Measurements from ENCODE around the gene NUMA1. TPM values are rescaled to one million over a fixed set of nuclear protein-coding genes. Genes with fewer than 3 reads are reported as not detected.
A peak's percentile ranks its signal among the peaks of the same experiment; 100 is the strongest.

NUMA1 gene
- total and polyA plus RNA-seq, 4 donors, result 19.5 to 93.2 (median 42.1) TPM

DNA sequence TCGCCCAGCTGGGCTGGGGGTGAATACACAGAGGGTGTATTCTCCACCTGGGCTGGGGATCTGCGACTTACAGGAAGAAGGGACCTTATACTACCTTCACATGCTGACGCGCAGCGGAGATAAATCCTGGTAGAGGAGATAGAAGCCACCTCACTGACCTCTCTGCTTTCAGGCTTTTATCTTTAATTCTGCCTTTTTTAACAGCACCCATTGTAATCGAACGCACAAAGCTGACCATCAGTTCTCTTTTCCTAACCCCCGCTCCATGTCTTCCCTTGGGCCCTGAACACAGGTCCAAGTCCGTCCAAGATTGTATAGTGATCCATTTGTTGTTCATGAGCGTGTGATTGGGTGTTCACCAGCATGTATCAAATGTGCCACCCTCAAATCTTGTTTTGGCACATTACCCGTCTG is 23.4 kb upstream of the NUMA1 start:
- WGBS, result 81% methylated on average over 11 of the region's 11 CpGs
- peaks cover 2 to 5% (median 2%) of the 10 kb centered on the region in 4 donors for H3K36me3 ChIP-seq (ENCODE audit: control insufficient read depth in 4 of 4, insufficient read depth in 3 of 4, low read depth in 1 of 4, low read length in 3 of 4)
- H3K4me1 ChIP-seq (ENCODE audit: control insufficient read depth in 4 of 4, insufficient read depth in 4 of 4, low read length in 3 of 4), result peaks cover 5 to 36% (median 29%) of the 10 kb centered on the region in 4 donors
- DNase-seq (ENCODE audit: low spot score), result no peak
- TF ChIP-seq ATF3 (IDR thresholded peaks at IDR 0.05) (no peak), TAF1 (conservative IDR thresholded peaks at IDR 0.05) (no peak), HNF4G (IDR thresholded peaks at IDR 0.05) (no peak), JUND (IDR thresholded peaks at IDR 0.05) (no peak), FOXA2 (IDR thresholded peaks at IDR 0.05) (no peak), SP1 (IDR thresholded peaks at IDR 0.05) (no peak), NR2F2 (IDR thresholded peaks at IDR 0.05) (no peak), RAD21 (IDR thresholded peaks at IDR 0.05) (no peak), CTCF (IDR thresholded peaks at IDR 0.05; ENCODE audit: low read depth, low read length, missing input control) (no peak), RXRA (IDR thresholded peaks at IDR 0.05) (no peak), EGR1 (IDR thresholded peaks at IDR 0.05; ENCODE audit: low read depth in 2 of 2) (no peak), FOXA1 (IDR thresholded peaks at IDR 0.05) (no peak), GABPA (IDR thresholded peaks at IDR 0.05 in 1 of 2, conservative IDR thresholded peaks at IDR 0.05 in 1 of 2) (no peak), HNF4A (conservative IDR thresholded peaks at IDR 0.05) (no peak)
- TF ChIP-seq, protein P1, sequence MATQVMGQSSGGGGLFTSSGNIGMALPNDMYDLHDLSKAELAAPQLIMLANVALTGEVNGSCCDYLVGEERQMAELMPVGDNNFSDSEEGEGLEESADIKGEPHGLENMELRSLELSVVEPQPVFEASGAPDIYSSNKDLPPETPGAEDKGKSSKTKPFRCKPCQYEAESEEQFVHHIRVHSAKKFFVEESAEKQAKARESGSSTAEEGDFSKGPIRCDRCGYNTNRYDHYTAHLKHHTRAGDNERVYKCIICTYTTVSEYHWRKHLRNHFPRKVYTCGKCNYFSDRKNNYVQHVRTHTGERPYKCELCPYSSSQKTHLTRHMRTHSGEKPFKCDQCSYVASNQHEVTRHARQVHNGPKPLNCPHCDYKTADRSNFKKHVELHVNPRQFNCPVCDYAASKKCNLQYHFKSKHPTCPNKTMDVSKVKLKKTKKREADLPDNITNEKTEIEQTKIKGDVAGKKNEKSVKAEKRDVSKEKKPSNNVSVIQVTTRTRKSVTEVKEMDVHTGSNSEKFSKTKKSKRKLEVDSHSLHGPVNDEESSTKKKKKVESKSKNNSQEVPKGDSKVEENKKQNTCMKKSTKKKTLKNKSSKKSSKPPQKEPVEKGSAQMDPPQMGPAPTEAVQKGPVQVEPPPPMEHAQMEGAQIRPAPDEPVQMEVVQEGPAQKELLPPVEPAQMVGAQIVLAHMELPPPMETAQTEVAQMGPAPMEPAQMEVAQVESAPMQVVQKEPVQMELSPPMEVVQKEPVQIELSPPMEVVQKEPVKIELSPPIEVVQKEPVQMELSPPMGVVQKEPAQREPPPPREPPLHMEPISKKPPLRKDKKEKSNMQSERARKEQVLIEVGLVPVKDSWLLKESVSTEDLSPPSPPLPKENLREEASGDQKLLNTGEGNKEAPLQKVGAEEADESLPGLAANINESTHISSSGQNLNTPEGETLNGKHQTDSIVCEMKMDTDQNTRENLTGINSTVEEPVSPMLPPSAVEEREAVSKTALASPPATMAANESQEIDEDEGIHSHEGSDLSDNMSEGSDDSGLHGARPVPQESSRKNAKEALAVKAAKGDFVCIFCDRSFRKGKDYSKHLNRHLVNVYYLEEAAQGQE (IDR thresholded peaks at IDR 0.05), result no peak
- TF ChIP-seq, protein P2, sequence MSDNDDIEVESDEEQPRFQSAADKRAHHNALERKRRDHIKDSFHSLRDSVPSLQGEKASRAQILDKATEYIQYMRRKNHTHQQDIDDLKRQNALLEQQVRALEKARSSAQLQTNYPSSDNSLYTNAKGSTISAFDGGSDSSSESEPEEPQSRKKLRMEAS (IDR thresholded peaks at IDR 0.05), result no peak
- H3K9ac ChIP-seq (ENCODE audit: low read depth in 1 of 2, low read length in 2 of 2), result peak overlapping the region in 1 of 2 donors; percentile 17
- H3K27ac ChIP-seq (ENCODE audit: low read depth in 1 of 2, low read length in 2 of 2), result peak overlapping the region; percentile 63 to 70
- H3K9me3 ChIP-seq (ENCODE audit: control insufficient read depth in 4 of 4, low read length in 3 of 4), result no peaks in the 10 kb centered on the region
- H3K27me3 ChIP-seq (ENCODE audit: control insufficient read depth in 4 of 4, insufficient read depth in 4 of 4, low read length in 3 of 4), result no peaks in the 10 kb centered on the region
- peak overlapping the region; percentile 32 to 75 (median 50) for H3K4me3 ChIP-seq (ENCODE audit: low read depth in 1 of 3, low read length in 3 of 3)

DNA sequence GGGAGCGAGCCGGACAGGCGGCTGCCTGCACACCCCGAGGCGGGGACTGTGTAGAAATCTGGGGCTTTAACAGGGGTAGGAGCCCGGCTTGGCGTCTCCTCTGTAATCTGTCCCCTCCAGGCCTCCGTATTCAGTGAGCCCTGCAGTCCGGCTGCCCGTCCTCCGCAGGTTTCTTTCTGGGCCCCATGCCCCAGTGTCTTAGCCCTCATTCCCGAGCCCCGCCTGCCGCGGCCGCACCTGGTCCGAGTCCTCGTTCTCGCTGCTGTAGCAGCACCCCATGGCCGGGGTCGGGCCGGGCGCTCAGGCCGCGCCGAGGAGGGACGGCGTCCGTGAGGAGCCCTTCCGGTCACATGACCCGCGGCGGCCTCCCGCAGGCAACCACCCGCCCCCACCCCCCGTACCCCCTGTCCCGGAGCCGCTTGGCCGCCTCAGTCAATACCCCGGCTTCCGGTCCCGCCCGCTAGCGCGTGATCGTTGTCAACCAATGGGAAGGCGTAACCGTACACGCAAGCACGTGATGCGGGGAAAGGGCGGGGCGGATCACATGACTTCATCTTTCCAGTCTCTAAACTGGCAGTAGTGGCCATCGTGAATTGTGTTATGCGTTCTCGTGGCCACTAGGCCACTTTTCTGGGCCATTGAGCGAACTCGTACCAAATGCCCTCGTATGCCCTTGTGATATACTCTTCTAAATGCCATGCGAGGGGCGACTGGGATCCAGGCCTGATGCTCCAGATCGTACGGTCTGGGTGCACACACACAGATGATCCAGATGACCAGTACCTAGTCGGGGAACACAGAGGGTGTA is 22.8 kb upstream of the NUMA1 start, which contains the start of gene LAMTOR1:
Gene LAMTOR1, minus strand, starts transcription at position 352 of the 808 bp plus-strand sequence. Its CDS starts 73 bp downstream, at position 279.
- H3K4me1 ChIP-seq (ENCODE audit: control insufficient read depth in 4 of 4, insufficient read depth in 4 of 4, low read length in 3 of 4), result peaks cover 5 to 36% (median 29%) of the 10 kb centered on the region in 4 donors
- H3K27ac ChIP-seq (ENCODE audit: low read depth in 1 of 2, low read length in 2 of 2), result peak within 1 kb of the TSS; percentile 86 to 92
- 2% methylated on average over 64 of the region's 64 CpGs for WGBS
- H3K9me3 ChIP-seq (ENCODE audit: control insufficient read depth in 4 of 4, low read length in 3 of 4), result no peaks in the 10 kb centered on the region
- peaks cover 4 to 11% (median 8%) of the 10 kb centered on the region in 4 donors for H3K36me3 ChIP-seq (ENCODE audit: control insufficient read depth in 4 of 4, insufficient read depth in 3 of 4, low read depth in 1 of 4, low read length in 3 of 4)
- DNase-seq (ENCODE audit: low spot score), result peak; percentile 99
- no peaks in the 10 kb centered on the region for H3K27me3 ChIP-seq (ENCODE audit: control insufficient read depth in 4 of 4, insufficient read depth in 4 of 4, low read length in 3 of 4)
- peak within 1 kb of the TSS; percentile 70 to 98 (median 95) for H3K4me3 ChIP-seq (ENCODE audit: low read depth in 1 of 3, low read length in 3 of 3)
- H3K9ac ChIP-seq (ENCODE audit: low read depth in 1 of 2, low read length in 2 of 2), result peak within 1 kb of the TSS; percentile 76 to 97
- TF ChIP-seq HNF4G (IDR thresholded peaks at IDR 0.05) (no peak), YY1 (IDR thresholded peaks at IDR 0.05) (peak; percentile 74), FOXA2 (IDR thresholded peaks at IDR 0.05) (peak; percentile 35), RAD21 (IDR thresholded peaks at IDR 0.05) (no peak), RXRA (IDR thresholded peaks at IDR 0.05) (peak in 1 of 2 donors; percentile 59), ATF3 (IDR thresholded peaks at IDR 0.05) (no peak), GABPA (IDR thresholded peaks at IDR 0.05 in 1 of 2, conservative IDR thresholded peaks at IDR 0.05 in 1 of 2) (peak; percentile 14 to 89), CTCF (IDR thresholded peaks at IDR 0.05; ENCODE audit: low read depth, low read length, missing input control) (peak; percentile 40), SP1 (IDR thresholded peaks at IDR 0.05) (peak; percentile 61), EGR1 (IDR thresholded peaks at IDR 0.05; ENCODE audit: low read depth in 2 of 2) (peak in 1 of 2 donors; percentile 15), FOXA1 (IDR thresholded peaks at IDR 0.05) (peak; percentile 44)
- TF ChIP-seq, protein P2 (IDR thresholded peaks at IDR 0.05), result peak; percentile 58
- TF ChIP-seq, protein P3, sequence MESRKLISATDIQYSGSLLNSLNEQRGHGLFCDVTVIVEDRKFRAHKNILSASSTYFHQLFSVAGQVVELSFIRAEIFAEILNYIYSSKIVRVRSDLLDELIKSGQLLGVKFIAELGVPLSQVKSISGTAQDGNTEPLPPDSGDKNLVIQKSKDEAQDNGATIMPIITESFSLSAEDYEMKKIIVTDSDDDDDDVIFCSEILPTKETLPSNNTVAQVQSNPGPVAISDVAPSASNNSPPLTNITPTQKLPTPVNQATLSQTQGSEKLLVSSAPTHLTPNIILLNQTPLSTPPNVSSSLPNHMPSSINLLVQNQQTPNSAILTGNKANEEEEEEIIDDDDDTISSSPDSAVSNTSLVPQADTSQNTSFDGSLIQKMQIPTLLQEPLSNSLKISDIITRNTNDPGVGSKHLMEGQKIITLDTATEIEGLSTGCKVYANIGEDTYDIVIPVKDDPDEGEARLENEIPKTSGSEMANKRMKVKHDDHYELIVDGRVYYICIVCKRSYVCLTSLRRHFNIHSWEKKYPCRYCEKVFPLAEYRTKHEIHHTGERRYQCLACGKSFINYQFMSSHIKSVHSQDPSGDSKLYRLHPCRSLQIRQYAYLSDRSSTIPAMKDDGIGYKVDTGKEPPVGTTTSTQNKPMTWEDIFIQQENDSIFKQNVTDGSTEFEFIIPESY (IDR thresholded peaks at IDR 0.05), result peak; percentile 51

Data from liver (tissue), 9 donors.